ENCODE measurements around the gene LRRC4B.
A peak's percentile ranks its signal among the peaks of the same experiment; 100 is the strongest.
"Not testable (repeated sequence)": the region's sequence is repeated elsewhere in the genome, so short reads cannot be mapped to it uniquely, and the experiment has no call there.

Gene LRRC4B

GRCh38 chr19:50567882-50568727, at the start of gene LRRC4B:
Gene LRRC4B, minus strand, starts transcription at chr19:50568435. Its CDS starts 19,597 bp downstream, at chr19:50548838.
- DNase-seq: no peak

- DNase-seq: not testable (repeated sequence)
Observed at GRCh38 chr19:50612504-50613404, 44.5 kb upstream of the LRRC4B start.

- peak; percentile 52 to 53 for DNase-seq
Observed at GRCh38 chr19:50607874-50608785, 39.9 kb upstream of the LRRC4B start.

GRCh38 chr19:50607388-50607787, 39.2 kb upstream of the LRRC4B start:
- no peak for DNase-seq

- DNase-seq: not testable (repeated sequence)
Observed at GRCh38 chr19:50606059-50606836, 38.0 kb upstream of the LRRC4B start.

GRCh38 chr19:50604264-50605073, 36.2 kb upstream of the LRRC4B start:
- DNase-seq: not testable (repeated sequence)

GRCh38 chr19:50602935-50603334, 34.7 kb upstream of the LRRC4B start:
- no peak for DNase-seq

- DNase-seq: no peak
Observed at GRCh38 chr19:50602496-50602895, 34.3 kb upstream of the LRRC4B start.

- no peak for DNase-seq
Observed at GRCh38 chr19:50602089-50602422, 33.8 kb upstream of the LRRC4B start.

- DNase-seq: no peak
Observed at GRCh38 chr19:50601407-50602088, 33.3 kb upstream of the LRRC4B start.

GRCh38 chr19:50599427-50599826, 31.2 kb upstream of the LRRC4B start:
- no peak for DNase-seq

- no peak for DNase-seq
Observed at GRCh38 chr19:50590191-50590590, 22.0 kb upstream of the LRRC4B start.

- DNase-seq: not testable (repeated sequence)
Observed at GRCh38 chr19:50581795-50582660, 13.8 kb upstream of the LRRC4B start.

- no peak for DNase-seq
Observed at GRCh38 chr19:50580970-50581634, 12.9 kb upstream of the LRRC4B start.

GRCh38 chr19:50580240-50580639, 12.0 kb upstream of the LRRC4B start:
- DNase-seq: no peak

GRCh38 chr19:50576769-50577168, 8.5 kb upstream of the LRRC4B start:
- DNase-seq: not testable (repeated sequence)

GRCh38 chr19:50573741-50574461, 5.7 kb upstream of the LRRC4B start:
- DNase-seq: no peak

- DNase-seq: no peak
Observed at GRCh38 chr19:50570997-50571396, 2.8 kb upstream of the LRRC4B start.

Data from activated CD4-positive, alpha-beta T cell treated with anti-CD3 and anti-CD28 coated beads, Interleukin-2, amount 50 U/mL, for 4 hours (primary cell).